H1 (cell line): ENCODE measurements around the gene GRK5. TPM values are rescaled to one million over a fixed set of nuclear protein-coding genes. Genes with fewer than 3 reads are reported as not detected.

ENCODE experiments used
- CTCF ChIA-PET: fragments of 300-600 bp; sonication (Branson Sonifier 250); formaldehyde crosslinking; loops from one replicate; lab custom pipeline; 2021; ENCODE audit not compliant: partially characterized antibody; lab: Charles Lee
- POLR2A ChIA-PET: fragments of 300-600 bp; sonication (Branson Sonifier 250); formaldehyde crosslinking; loops from one replicate; lab custom pipeline; 2021; ENCODE audit warnings: inconsistent platforms; ENCODE audit not compliant: partially characterized antibody; lab: Charles Lee
- DNase-seq, 2 experiments: peaks; one replicate each; pipeline versions ENCODE4 v3.0.0 to v3.0.0-alpha.2; 2010 to 2022; ENCODE audit warnings: low spot score in 2 of 2, low read depth in 1 of 2, mixed read lengths in 1 of 2
- FAIRE-seq: peaks from 2 replicates; lab custom pipeline; 2011; peaks lifted over from hg19 to GRCh38; lab: Jason Lieb, UNC
- H2AFZ ChIP-seq: 2 replicates; pipeline ENCODE4 v1.8.1; 2012; ENCODE audit warnings: low read length, inconsistent platforms
- H2AK5ac ChIP-seq: 2 replicates; pipeline ENCODE4 v1.6.1; 2013; ENCODE audit warnings: low read depth, low read length
- H2BK120ac ChIP-seq: replicated peaks from 2 replicates; pipeline ENCODE3; 2013; ENCODE audit warnings: low read depth, low read length, inconsistent platforms
- H2BK12ac ChIP-seq: 2 replicates; pipeline ENCODE4 v1.6.1; 2013; ENCODE audit warnings: low read depth, low read length
- H2BK15ac ChIP-seq: 2 replicates; pipeline ENCODE4 v1.6.1; 2013; ENCODE audit warnings: low read length
- H2BK20ac ChIP-seq: 2 replicates; pipeline ENCODE4 v1.6.1; 2013; ENCODE audit warnings: low read length
- H2BK5ac ChIP-seq: 2 replicates; pipeline ENCODE4 v1.6.1; 2013; ENCODE audit warnings: low read depth, low read length
- H3K14ac ChIP-seq: 2 replicates; pipeline ENCODE4 v1.6.1; 2013; ENCODE audit warnings: inconsistent platforms; ENCODE audit not compliant: insufficient read length
- H3K18ac ChIP-seq: 2 replicates; pipeline ENCODE4 v1.6.1; 2013; ENCODE audit warnings: low read length; ENCODE audit errors: extremely low read depth
- H3K23ac ChIP-seq: 2 replicates; pipeline ENCODE4 v1.6.1; 2013; ENCODE audit warnings: inconsistent platforms; ENCODE audit not compliant: insufficient read length
- H3K23me2 ChIP-seq: 2 replicates; pipeline ENCODE4 v1.6.1; 2013; ENCODE audit warnings: low read depth, low read length
- H3K27ac ChIP-seq: 2 replicates; pipeline ENCODE4 v1.6.1; 2011; ENCODE audit warnings: low read depth, low read length, inconsistent platforms
- H3K27me3 ChIP-seq, 4 experiments: replicated peaks in 1 of 4; 1 replicate in 1 of 4; 2 replicates in 3 of 4; pipeline versions ENCODE4 v1.6.1 to v1.8.1; 2011 to 2013; ENCODE audit warnings: low read length in 3 of 4, mild to moderate bottlenecking in 3 of 4, inconsistent platforms in 2 of 4, mixed read lengths in 2 of 4, moderate library complexity in 1 of 4; ENCODE audit not compliant: control insufficient read depth in 3 of 4, insufficient read depth in 3 of 4; ENCODE audit errors: extremely low read depth in 1 of 4
- H3K36me3 ChIP-seq, 4 experiments: 2 replicates each; pipeline versions ENCODE4 v1.6.1 to v1.8.1; 2011 to 2013; ENCODE audit warnings: mild to moderate bottlenecking in 4 of 4, low read length in 3 of 4, moderate library complexity in 2 of 4, control low read depth in 1 of 4, inconsistent platforms in 1 of 4; ENCODE audit not compliant: insufficient read depth in 4 of 4, control insufficient read depth in 2 of 4
- H3K4ac ChIP-seq: replicated peaks from 2 replicates; pipeline ENCODE3; 2013; ENCODE audit warnings: low read length, low read depth, mixed read lengths, inconsistent platforms; ENCODE audit not compliant: insufficient read length
- H3K4me1 ChIP-seq, 4 experiments: replicated peaks in 1 of 4; 1 replicate in 1 of 4; 2 replicates in 3 of 4; pipeline versions ENCODE4 v1.6.1 to v1.8.1; 2011 to 2013; ENCODE audit warnings: low read length in 3 of 4, inconsistent platforms in 2 of 4, mixed read lengths in 1 of 4; ENCODE audit not compliant: insufficient read depth in 4 of 4, control insufficient read depth in 3 of 4
- H3K4me2 ChIP-seq, 2 experiments: 2 replicates each; pipeline versions ENCODE4 v1.6.1 to v1.8.1; 2011 to 2013; ENCODE audit warnings: low read depth in 2 of 2, low read length in 2 of 2, control low read depth in 1 of 2, inconsistent platforms in 1 of 2, mild to moderate bottlenecking in 1 of 2; ENCODE audit not compliant: insufficient read depth in 1 of 2
- H3K4me3 ChIP-seq, 4 experiments: fragments of 200-600, 300-600 bp in 1 of 4; sonication (generic), shearing (Covaris generic), sonication (Bioruptor Twin) in 1 of 4; 2 replicates each; pipeline versions ENCODE4 v1.5.1 to v1.8.1; 2011 to 2016; ENCODE audit warnings: low read length in 4 of 4, low read depth in 3 of 4, control low read depth in 2 of 4, inconsistent platforms in 2 of 4, mild to moderate bottlenecking in 2 of 4, mixed read lengths in 1 of 4, moderate library complexity in 1 of 4; ENCODE audit not compliant: insufficient read depth in 2 of 4; ENCODE audit errors: extremely low read depth in 1 of 4
- H3K56ac ChIP-seq: replicated peaks from 2 replicates; pipeline ENCODE3; 2013; ENCODE audit warnings: low read depth, mild to moderate bottlenecking, mixed read lengths, low read length, inconsistent platforms; ENCODE audit not compliant: insufficient read length
- H3K79me1 ChIP-seq: 2 replicates; pipeline ENCODE4 v1.6.1; 2013; ENCODE audit warnings: low read depth, low read length, control low read depth
- H3K79me2 ChIP-seq, 2 experiments: 2 replicates each; pipeline versions ENCODE4 v1.6.1 to v1.8.1; 2012 to 2013; ENCODE audit warnings: low read length in 2 of 2, mild to moderate bottlenecking in 2 of 2, inconsistent platforms in 1 of 2; ENCODE audit not compliant: insufficient read depth in 2 of 2, control insufficient read depth in 1 of 2
- H3K9ac ChIP-seq, 4 experiments: replicated peaks in 1 of 4; 1 replicate in 1 of 4; 2 replicates in 3 of 4; pipeline versions ENCODE4 v1.6.1 to v1.8.1; 2011 to 2013; ENCODE audit warnings: low read depth in 3 of 4, low read length in 3 of 4, control low read depth in 2 of 4, mild to moderate bottlenecking in 2 of 4, moderate library complexity in 2 of 4, inconsistent platforms in 1 of 4; ENCODE audit errors: extremely low read depth in 1 of 4
- H3K9me3 ChIP-seq, 2 experiments: 2 replicates each; pipeline versions ENCODE4 v1.6.1 to v1.8.1; 2012 to 2013; ENCODE audit warnings: mild to moderate bottlenecking in 2 of 2, moderate library complexity in 2 of 2, control low read depth in 1 of 2, inconsistent platforms in 1 of 2, low read depth in 1 of 2, low read length in 1 of 2, mixed read lengths in 1 of 2; ENCODE audit not compliant: insufficient read depth in 2 of 2
- H4K20me1 ChIP-seq, 2 experiments: replicated peaks in 1 of 2; 2 replicates each; pipeline versions ENCODE3 to v1.8.1; 2011 to 2013; ENCODE audit warnings: inconsistent platforms in 2 of 2, low read length in 2 of 2, mild to moderate bottlenecking in 1 of 2; ENCODE audit not compliant: insufficient read depth in 2 of 2, control insufficient read depth in 1 of 2
- H4K5ac ChIP-seq: 2 replicates; pipeline ENCODE4 v1.6.1; 2013; ENCODE audit warnings: low read length, low read depth, mixed read lengths, inconsistent platforms; ENCODE audit not compliant: insufficient read length
- H4K8ac ChIP-seq: 2 replicates; pipeline ENCODE4 v1.8.0; 2013; ENCODE audit warnings: mild to moderate bottlenecking, moderate library complexity, low read length, inconsistent platforms; ENCODE audit not compliant: insufficient read depth; ENCODE audit errors: extremely low read depth
- H4K91ac ChIP-seq: replicated peaks from 2 replicates; pipeline ENCODE3; 2013; ENCODE audit warnings: low read length, mixed read lengths, inconsistent platforms; ENCODE audit not compliant: insufficient read length
- BRCA1 ChIP-seq: IDR thresholded peaks from 2 replicates; pipeline ENCODE4 v1.6.1; 2012; ENCODE audit warnings: low read depth, low read length, improper control_type of control experiment
- CTBP2 ChIP-seq: IDR thresholded peaks from 2 replicates; pipeline ENCODE4 v1.7.0; 2011; ENCODE audit warnings: borderline replicate concordance, mild to moderate bottlenecking, moderate library complexity, mixed read lengths, low read length; ENCODE audit not compliant: insufficient read depth, insufficient read length
- KDM1A ChIP-seq: fragments of 200-600, 300-600 bp; sonication (generic); IDR thresholded peaks from 2 replicates; pipeline ENCODE4 v1.7.1; 2016; ENCODE audit warnings: mild to moderate bottlenecking, low read length, borderline replicate concordance
- MAFK ChIP-seq: IDR thresholded peaks from 2 replicates; pipeline ENCODE4 v1.6.1; 2012; ENCODE audit warnings: low read depth, mild to moderate bottlenecking, improper control_type of control experiment, low read length
- NANOG ChIP-seq: IDR thresholded peaks from 2 replicates; pipeline ENCODE4 v1.6.1; 2011; ENCODE audit warnings: low read length, low read depth, mild to moderate bottlenecking, inconsistent platforms; ENCODE audit not compliant: insufficient read depth, poor library complexity, severe bottlenecking
- NRF1 ChIP-seq: IDR thresholded peaks from 2 replicates; pipeline ENCODE4 v1.6.1; 2011; ENCODE audit warnings: mild to moderate bottlenecking, low read depth, low read length, improper control_type of control experiment
- PHF8 ChIP-seq: fragments of 200-600 bp; sonication (generic); conservative IDR thresholded peaks from 2 replicates; pipeline ENCODE4 v1.7.1; 2012; ENCODE audit warnings: low read depth, mild to moderate bottlenecking, inconsistent platforms, low read length, moderate library complexity
- RAD21 ChIP-seq, 2 experiments: IDR thresholded peaks in 1 of 2; conservative IDR thresholded peaks in 1 of 2; 2 replicates each; pipeline ENCODE4 v1.6.1; 2011; ENCODE audit warnings: low read depth in 2 of 2, low read length in 2 of 2, improper control_type of control experiment in 1 of 2, inconsistent platforms in 1 of 2, mild to moderate bottlenecking in 1 of 2, moderate library complexity in 1 of 2
- RBBP5 ChIP-seq: IDR thresholded peaks from 2 replicates; pipeline ENCODE4 v1.7.1; 2012; ENCODE audit warnings: low read depth, mild to moderate bottlenecking, inconsistent platforms, low read length, moderate library complexity, borderline replicate concordance
- YY1 ChIP-seq: IDR thresholded peaks from 2 replicates; pipeline ENCODE4 v1.6.1; 2011; ENCODE audit warnings: low read depth, mild to moderate bottlenecking, low read length
- WGBS, 2 experiments: shearing (Covaris generic) in 1 of 2; methylation state at CpG; one replicate each; pipeline versions ENCODE4 v1.1.6 to v1.1.7; 2013 to 2015; ENCODE audit warnings: low lambda C conversion rate in 2 of 2, mixed read lengths in 2 of 2, inconsistent platforms in 1 of 2, low coverage in 1 of 2, missing lambda C conversion rate in 1 of 2; ENCODE audit not compliant: insufficient replicate concordance in 2 of 2, insufficient coverage in 1 of 2, insufficient read length in 1 of 2; ENCODE audit errors: extremely low coverage in 1 of 2, missing lambda C conversion rate in 1 of 2; 5-methylcytosine and 5-hydroxymethylcytosine counted together
- polyA plus RNA-seq, 7 experiments: library from polyadenylated mRNA; depleted of rRNA in 3 of 7; stranded (reverse) in 5 of 7; unstranded in 2 of 7; fragments of >200 nt in 5 of 7; fragments of 200-250 nt in 2 of 7; gene quantifications; 1 replicate in 5 of 7; 2 replicates in 1 of 7; 4 replicates in 1 of 7; pipeline versions ENCODE4 v1.2.1 to v1.2.3, GENCODE V29; 2011 to 2013; ENCODE audit warnings: missing spikeins in 2 of 7, mixed read lengths in 2 of 7
- total RNA-seq: library from RNA; stranded (reverse); fragmentation: NEBNext Ultra II Directional; extraction: Animal tissue kit (Norgen Biotek cat#: 25700); gene quantifications from 2 replicates; pipeline ENCODE4 v1.2.1, GENCODE V29; 2021
- TF ChIP-seq, protein P1 (sequence below): IDR thresholded peaks from 2 replicates; pipeline ENCODE4 v1.6.1; 2012; ENCODE audit warnings: inconsistent platforms

GRK5 gene
- total and polyA plus RNA-seq, 2 of the 8 experiments (the other 6 are each of a cell fraction or from before 2014, with no cell fraction given): 0.54 to 2.5 TPM

DNA sequence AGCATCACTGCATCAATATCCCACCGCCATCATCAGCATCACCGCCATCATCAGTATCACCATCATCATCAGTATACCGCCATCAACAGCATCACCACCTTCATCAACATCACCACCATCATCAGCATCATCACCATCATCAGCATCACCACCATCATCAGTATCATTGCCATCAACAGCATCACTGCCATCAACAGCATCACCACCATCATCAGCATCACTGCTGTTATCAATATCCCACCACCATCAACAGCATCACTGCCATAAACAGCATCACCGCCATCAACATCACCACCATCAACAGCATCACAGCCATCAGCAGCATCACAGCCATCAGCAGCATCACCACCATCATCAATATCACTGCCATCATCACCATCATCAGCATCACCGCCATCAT is 219.3 kb downstream of the GRK5 start:
- POLR2A ChIA-PET: no interaction called here
- H3K4me3 ChIP-seq: no peak overlapping the region

More for the DNA sequence above, 219.3 kb downstream of the GRK5 start:
- Histone ChIP-seq H3K79me2 (no peaks in the 10 kb centered on the region), H3K4ac (no peak overlapping the region), H4K8ac (no peak overlapping the region), H3K36me3 (no peaks in the 10 kb centered on the region; a peak in 1 of 8 replicates), H2BK5ac (no peak overlapping the region), H3K18ac (no peak overlapping the region), H3K23ac (no peak overlapping the region), H4K20me1 (peaks cover 0 to 9% of the 10 kb centered on the region in 2 experiments), H3K56ac (no peak overlapping the region), H3K27ac (no peak overlapping the region), H2BK15ac (no peak overlapping the region), H4K91ac (no peak overlapping the region), H3K4me2 (no peak overlapping the region), H3K23me2 (peaks cover 4% of the 10 kb centered on the region; the same call in 1 of the 2 replicates), H3K14ac (no peak overlapping the region), H4K5ac (no peak overlapping the region), H2BK120ac (no peak overlapping the region), H3K9me3 (no peaks in the 10 kb centered on the region), H3K27me3 (no peaks in the 10 kb centered on the region), H2BK12ac (no peak overlapping the region), H3K4me1 (peaks cover 0 to 8% (median 4%) of the 10 kb centered on the region in 4 experiments; a peak in 5 of 7 replicates), H2AFZ (no peak overlapping the region), H2AK5ac (no peak overlapping the region), H2BK20ac (no peak overlapping the region), H3K79me1 (no peaks in the 10 kb centered on the region), H3K9ac (no peak overlapping the region)
- TF ChIP-seq KDM1A (no peak), RAD21 (IDR thresholded peaks at IDR 0.05 in 1 of 2, conservative IDR thresholded peaks at IDR 0.05 in 1 of 2; ENCODE audit: low read depth in 2 of 2, low read length in 2 of 2) (no peak), CTBP2 (no peak), NANOG (no peak), PHF8 (no peak), RBBP5 (no peak), BRCA1 (no peak), MAFK (no peak), YY1 (no peak), NRF1 (no peak)
- TF ChIP-seq, protein P1, sequence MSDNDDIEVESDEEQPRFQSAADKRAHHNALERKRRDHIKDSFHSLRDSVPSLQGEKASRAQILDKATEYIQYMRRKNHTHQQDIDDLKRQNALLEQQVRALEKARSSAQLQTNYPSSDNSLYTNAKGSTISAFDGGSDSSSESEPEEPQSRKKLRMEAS: no peak
- DNase-seq (no peak), FAIRE-seq (no peak)
- CTCF ChIA-PET: interaction anchor here (3.0 kb wide), 1 partner anchor 18 kb away, joined by 9 read pairs; no protein-coding TSS in a partner anchor
- WGBS, 2 experiments: 81% methylated on average over 5 of the region's 5 CpGs; no CpG with 5 or more reads in 1 of the 2 experiments
